Lower leg skin (tissue), 3 donors: Measurements from ENCODE around the gene C12orf76.

Experiments
- CTCF ChIP-seq, 3 donors: fragments of 450-650 bp; IDR thresholded peaks; one replicate each; pipeline ENCODE4 v1.5.1; 2016; ENCODE audit warnings: antibody characterized with exemption in 3 of 3, mild to moderate bottlenecking in 3 of 3, moderate library complexity in 2 of 3
- POLR2A ChIP-seq, 2 donors: fragments of 450-650 bp; IDR thresholded peaks; one replicate each; pipeline ENCODE4 v1.6.1; 2016 to 2017; ENCODE audit warnings: antibody characterized with exemption in 2 of 2, mild to moderate bottlenecking in 1 of 2, moderate library complexity in 1 of 2

GRCh38 chr12:110002676-110003515 lies 45.4 kb downstream of the C12orf76 start:
- TF ChIP-seq CTCF (IDR thresholded peaks at IDR 0.05), result no peak
- TF ChIP-seq POLR2A (IDR thresholded peaks at IDR 0.05), result no peak
